Panc1 (cell line): ENCODE measurements around the gene RAB40A. TPM values are rescaled to one million over a fixed set of nuclear protein-coding genes. Genes with fewer than 3 reads are reported as not detected.

Experiments
- ATAC-seq: fragments of 200-7000 bp; cut with Tn5 transposase; 2 replicates; pipeline ENCODE4 v1.9.1; 2020; ENCODE audit warnings: mild to moderate bottlenecking, moderate library complexity
- BruUV-seq: library from RNA; stranded (reverse); fragments of 400-500 nt; replicated peaks from 2 replicates; lab custom pipeline; 2021; lab: Mats Ljungman, UMichigan
- CTCF ChIA-PET: fragments of 300-600 bp; sonication (Branson Sonifier 250); formaldehyde crosslinking; loops from one replicate; lab custom pipeline; 2022; ENCODE audit warnings: antibody characterized with exemption; lab: Charles Lee
- POLR2A ChIA-PET: fragments of 300-600 bp; sonication (Branson Sonifier 250); formaldehyde crosslinking; loops from one replicate; lab custom pipeline; 2022; ENCODE audit warnings: antibody characterized with exemption; lab: Charles Lee
- DNase-seq: peaks from one replicate; pipeline ENCODE4 v3.0.0-alpha.2; 2010; ENCODE audit warnings: low read depth, low spot score
- H3K27ac ChIP-seq: 2 replicates; pipeline ENCODE4 v1.5.1; 2011; ENCODE audit warnings: mild to moderate bottlenecking, low read length, inconsistent platforms
- H3K27me3 ChIP-seq: fragments of 200-500 bp; sonication (Bioruptor generic); 2 replicates; pipeline ENCODE4 v1.6.0; 2014; ENCODE audit warnings: low read length, inconsistent platforms; ENCODE audit not compliant: control insufficient read depth, insufficient read depth
- H3K36me3 ChIP-seq: fragments of 200-500 bp; sonication (Bioruptor generic); 2 replicates; pipeline ENCODE4 v1.5.1; 2014; ENCODE audit warnings: inconsistent platforms, mild to moderate bottlenecking, low read length, moderate library complexity; ENCODE audit not compliant: control insufficient read depth, insufficient read depth
- H3K4me1 ChIP-seq: 2 replicates; pipeline ENCODE4 v1.5.1; 2011; ENCODE audit warnings: inconsistent platforms, mild to moderate bottlenecking, low read length, moderate library complexity; ENCODE audit not compliant: control insufficient read depth, insufficient read depth
- H3K4me3 ChIP-seq, 2 experiments: 2 replicates each; pipeline ENCODE4 v1.5.1; 2011 to 2012; ENCODE audit warnings: low read depth in 2 of 2, low read length in 2 of 2, mild to moderate bottlenecking in 2 of 2, inconsistent platforms in 1 of 2, moderate library complexity in 1 of 2
- H3K9me3 ChIP-seq: fragments of 200-500 bp; sonication (Bioruptor generic); 2 replicates; pipeline ENCODE4 v1.5.1; 2014; ENCODE audit warnings: low read depth, mild to moderate bottlenecking, inconsistent platforms, low read length, moderate library complexity; ENCODE audit not compliant: control insufficient read depth, insufficient read depth
- CTCF ChIP-seq: fragments of 450-650 bp; IDR thresholded peaks from 2 replicates; pipeline ENCODE4 v1.5.1; 2017; ENCODE audit warnings: mild to moderate bottlenecking
- POLR2AphosphoS5 ChIP-seq: IDR thresholded peaks from 2 replicates; pipeline ENCODE4 v1.6.1; 2012; ENCODE audit warnings: mild to moderate bottlenecking, low read depth, low read length, moderate library complexity
- REST ChIP-seq, 2 experiments: IDR thresholded peaks; 2 replicates each; pipeline ENCODE4 v1.6.1; 2011 to 2012; ENCODE audit warnings: low read depth in 2 of 2, control low read depth in 1 of 2, low read length in 1 of 2, mild to moderate bottlenecking in 1 of 2, moderate library complexity in 1 of 2; ENCODE audit not compliant: insufficient read depth in 1 of 2
- SIN3A ChIP-seq: IDR thresholded peaks from 2 replicates; pipeline ENCODE4 v1.6.1; 2012; ENCODE audit warnings: low read depth, mild to moderate bottlenecking, low read length, moderate library complexity, borderline replicate concordance; ENCODE audit not compliant: insufficient read depth
- TCF7L2 ChIP-seq: IDR thresholded peaks from 2 replicates; pipeline ENCODE4 v1.6.1; 2011; ENCODE audit warnings: mild to moderate bottlenecking, low read depth, low read length, inconsistent platforms
- in situ Hi-C: cut with HindIII; loops from 2 replicates; pipeline ENCODE4 v1.10.0; 2016; ENCODE audit warnings: low sequenced_read_pairs, low pct_unique_long_range_greater_than_20kb
- intact Hi-C: fragments of 100-400 bp; cut with micrococcal nuclease; formaldehyde crosslinking; loops from one replicate; pipeline ENCODE4 v1.10.0; 2022; ENCODE audit not compliant: unreplicated experiment
- total RNA-seq: library from RNA; stranded (reverse); gene quantifications from one replicate; pipeline ENCODE4 v1.2.1, GENCODE V29; 2021; ENCODE audit not compliant: unreplicated experiment

The RAB40A gene
- total RNA-seq, 1 experiment from 2014 or later, result 0.26 TPM

- Histone ChIP-seq H3K4me1 (no peaks in the 10 kb centered on the region), H3K27me3 (peaks cover 4% of the 10 kb centered on the region; the same call in 1 of the 2 replicates), H3K36me3 (no peaks in the 10 kb centered on the region), H3K9me3 (no peaks in the 10 kb centered on the region), H3K27ac (no peak overlapping the region), H3K4me3 (peak overlapping the region; percentile 28 to 48)
- in situ Hi-C loops, result no loop called here
- BruUV-seq, result no TSS peak
- ChIA-PET CTCF (interaction anchor here (1.0 to 2.1 kb wide), 2 partner anchors 121 to 253 kb away, joined by 5 to 15 read pairs; no protein-coding TSS in a partner anchor), POLR2A (interaction anchor here (0.6 kb wide), 1 partner anchor 9 kb away, joined by 3 read pairs; no protein-coding TSS in a partner anchor)
- DNase-seq, result peak; percentile 75
- TF ChIP-seq POLR2AphosphoS5 (no peak), SIN3A (no peak), CTCF (peak; percentile 81)
- intact Hi-C loops, result loop anchor here (1.0 kb wide), 2 partner anchors 121 to 253 kb away; no protein-coding TSS in a partner anchor
- peak; percentile 93 for ATAC-seq
These were observed 54.5 kb downstream of the RAB40A start for GRCh38 chrX:103464774-103465117.

- no peaks in the 10 kb centered on the region for H3K9me3 ChIP-seq
- CTCF ChIA-PET, result interaction anchor here (0.7 to 2.1 kb wide), 7 partner anchors 11 to 872 kb away, joined by 3 to 15 read pairs (median 4); partner anchors contain the start of genes TCEAL7 and TCEAL9
- intact Hi-C loops, result loop anchor here (1.0 kb wide), 2 partner anchors 121 to 253 kb away; no protein-coding TSS in a partner anchor
- no peaks in the 10 kb centered on the region for H3K36me3 ChIP-seq
- BruUV-seq, result no TSS peak
- H3K4me1 ChIP-seq, result no peaks in the 10 kb centered on the region
- peak; percentile 15 for DNase-seq
- no peak for TF ChIP-seq REST (IDR thresholded peaks at IDR 0.05; ENCODE audit: insufficient read depth in 1 of 2, low read depth in 2 of 2, low read length in 1 of 2)
- TF ChIP-seq TCF7L2, result no peak
- TF ChIP-seq SIN3A, result no peak
- no peak for TF ChIP-seq POLR2AphosphoS5
- no peak for TF ChIP-seq CTCF
- POLR2A ChIA-PET, result interaction anchor here (0.6 kb wide), 1 partner anchor 10 kb away, joined by 3 read pairs; no protein-coding TSS in a partner anchor
- H3K27me3 ChIP-seq, result peaks cover 4% of the 10 kb centered on the region; the same call in 1 of the 2 replicates
- H3K27ac ChIP-seq, result no peak overlapping the region
- peak; percentile 90 for ATAC-seq
- in situ Hi-C loops, result no loop called here
- H3K4me3 ChIP-seq, result peak overlapping the region; percentile 28 to 48
These were observed 55.1 kb downstream of the RAB40A start for GRCh38 chrX:103464072-103464773.
